Hematopoietic multipotent progenitor cell treated with erythropoietin and hydrocortisone succinate and interleukin-3 and kit ligand, for 6 days (in vitro differentiated cells): Measurements from ENCODE around the gene CNIH3.
"Not testable (repeated sequence)": the region's sequence is repeated elsewhere in the genome, so short reads cannot be mapped to it uniquely, and the experiment has no call there.

ENCODE experiments used
- DNase-seq: peaks from one replicate; pipeline ENCODE4 v3.0.0-alpha.2; 2015

The CNIH3 gene

DNA sequence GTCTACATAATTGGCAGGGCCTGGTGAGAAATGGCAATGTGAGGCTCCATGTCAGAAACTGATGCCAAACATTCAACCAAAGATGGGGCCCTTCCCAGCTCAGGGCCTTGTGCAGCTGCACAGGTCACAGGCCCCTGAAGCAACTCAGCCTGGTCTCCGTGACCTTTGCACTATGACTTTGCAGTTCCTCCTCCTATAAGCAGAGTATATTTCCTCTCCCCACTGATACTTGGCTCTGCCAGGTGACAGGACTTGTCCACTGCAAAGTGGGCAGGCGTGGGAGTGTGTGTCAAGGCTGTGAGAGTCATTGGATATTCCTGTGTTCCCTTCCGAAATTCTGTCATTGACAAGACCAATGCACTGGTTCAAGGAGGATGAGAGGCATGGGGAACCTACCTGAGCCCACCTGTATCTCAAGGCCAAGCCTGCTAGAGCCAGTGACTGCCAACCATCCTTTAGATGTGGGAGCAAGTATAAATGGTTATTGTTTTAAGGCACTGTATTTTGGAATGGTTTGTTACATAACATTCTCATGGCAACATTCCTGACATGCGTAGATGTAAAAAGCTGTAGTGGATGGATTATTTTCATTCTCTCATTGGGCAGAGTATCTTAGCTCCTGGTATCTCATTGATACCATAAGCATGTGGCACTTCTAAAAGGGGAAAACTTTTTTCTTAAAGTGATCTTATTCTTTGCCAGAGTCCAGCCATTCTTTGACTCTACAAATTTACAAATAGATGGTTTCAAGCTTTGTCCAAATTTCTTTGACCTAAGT is 75.2 kb downstream of the CNIH3 start:
- DNase-seq = no peak

DNA sequence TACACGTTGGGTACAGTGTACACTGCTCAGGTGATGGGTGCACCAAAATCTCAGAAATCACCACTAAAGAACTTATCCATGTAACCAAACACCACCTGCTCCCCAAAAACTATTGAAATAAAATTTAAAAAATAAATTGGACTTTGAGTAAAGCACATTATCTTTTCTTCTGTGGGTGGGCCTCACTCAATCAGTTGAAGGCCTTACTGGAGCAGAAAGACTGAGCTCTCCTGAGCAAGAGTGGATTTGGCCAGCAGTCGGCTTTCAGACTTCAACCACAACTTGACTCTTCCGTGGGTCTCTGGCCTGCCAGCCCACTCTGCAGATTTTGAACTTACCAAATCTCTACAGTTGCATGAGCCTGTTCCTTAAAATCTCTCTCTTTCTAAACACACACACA is 78.9 kb downstream of the CNIH3 start:
- DNase-seq = no peak

DNA sequence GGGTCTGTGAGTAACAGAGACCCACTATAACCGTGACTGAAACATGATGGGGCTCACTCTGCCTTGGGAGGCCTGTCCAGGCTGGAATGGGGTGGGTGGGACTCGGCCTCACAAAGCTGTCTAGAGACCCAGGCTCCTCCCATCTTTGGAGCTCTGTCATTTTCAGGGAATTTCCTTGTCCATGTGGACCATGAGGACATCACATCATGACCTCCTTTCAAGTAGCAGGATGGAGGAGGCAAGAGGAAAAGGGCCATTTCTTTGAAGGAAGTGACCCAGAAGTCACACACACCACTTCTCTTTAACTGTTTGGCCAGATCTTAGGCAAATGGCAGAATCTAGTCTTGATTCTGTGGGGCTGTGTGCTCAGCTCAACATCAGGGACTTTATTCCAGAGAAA is 79.9 kb downstream of the CNIH3 start:
- DNase-seq = no peak

DNA sequence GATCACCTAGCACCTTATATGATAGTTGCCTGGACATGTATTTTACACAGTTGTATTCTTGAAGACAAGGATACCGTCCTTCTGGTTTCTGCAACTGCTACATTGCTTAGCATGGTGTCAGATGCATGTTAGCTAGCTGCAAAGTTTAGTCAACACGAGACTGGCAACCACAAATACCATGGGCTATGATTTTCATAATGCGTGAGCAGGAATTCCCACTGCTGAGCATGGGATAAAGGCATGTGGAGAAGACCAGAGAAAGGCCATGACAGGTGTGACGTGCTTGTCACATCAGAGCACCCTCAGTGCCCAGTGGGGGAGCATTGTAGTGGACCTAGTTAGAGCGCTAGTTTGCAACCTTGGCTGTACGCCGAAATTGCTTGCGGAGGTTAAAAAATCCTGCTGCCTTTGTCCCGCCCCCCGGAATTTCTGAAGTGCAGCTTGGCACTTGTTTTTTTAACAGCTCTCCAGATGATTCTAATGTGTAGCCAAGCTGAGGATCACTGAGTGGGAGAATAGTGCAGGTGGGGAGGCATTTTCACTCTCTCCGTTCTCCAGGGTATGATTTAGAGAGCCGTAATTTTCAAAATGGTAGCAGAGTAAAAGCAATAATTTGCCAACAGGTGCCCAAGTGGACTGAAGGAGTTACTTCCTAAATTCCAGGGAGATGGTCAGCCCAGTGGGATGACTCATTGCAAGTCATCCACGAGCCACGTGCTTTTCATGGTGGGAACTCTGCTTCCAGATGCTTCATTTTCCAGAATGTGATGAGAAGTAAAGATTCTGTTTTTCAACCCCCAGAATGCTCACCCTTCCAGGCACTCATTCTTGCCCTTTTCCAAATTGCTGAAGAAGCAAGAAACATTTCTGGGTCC is 81.0 kb downstream of the CNIH3 start:
- no peak for DNase-seq

DNA sequence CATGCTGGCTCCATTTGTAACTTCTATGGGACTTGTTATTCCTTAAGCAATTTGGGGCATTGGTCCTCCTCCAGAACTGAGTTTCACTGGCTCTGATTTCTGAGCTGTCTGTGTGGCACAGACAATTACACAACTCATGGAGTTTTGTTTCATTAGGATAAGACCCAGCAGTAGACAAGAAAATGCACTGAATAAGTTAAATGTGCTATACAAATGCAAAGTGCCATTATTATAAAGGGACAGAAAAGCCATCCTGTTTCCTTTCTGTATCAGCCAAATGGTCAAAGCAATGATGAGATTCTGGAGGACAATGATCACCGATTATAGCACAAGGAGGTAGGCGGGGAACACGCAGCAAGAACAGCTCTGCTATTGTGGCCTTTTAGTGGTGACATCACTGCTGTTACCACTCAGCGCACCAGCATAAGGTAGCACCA is 81.9 kb downstream of the CNIH3 start:
- no peak for DNase-seq

DNA sequence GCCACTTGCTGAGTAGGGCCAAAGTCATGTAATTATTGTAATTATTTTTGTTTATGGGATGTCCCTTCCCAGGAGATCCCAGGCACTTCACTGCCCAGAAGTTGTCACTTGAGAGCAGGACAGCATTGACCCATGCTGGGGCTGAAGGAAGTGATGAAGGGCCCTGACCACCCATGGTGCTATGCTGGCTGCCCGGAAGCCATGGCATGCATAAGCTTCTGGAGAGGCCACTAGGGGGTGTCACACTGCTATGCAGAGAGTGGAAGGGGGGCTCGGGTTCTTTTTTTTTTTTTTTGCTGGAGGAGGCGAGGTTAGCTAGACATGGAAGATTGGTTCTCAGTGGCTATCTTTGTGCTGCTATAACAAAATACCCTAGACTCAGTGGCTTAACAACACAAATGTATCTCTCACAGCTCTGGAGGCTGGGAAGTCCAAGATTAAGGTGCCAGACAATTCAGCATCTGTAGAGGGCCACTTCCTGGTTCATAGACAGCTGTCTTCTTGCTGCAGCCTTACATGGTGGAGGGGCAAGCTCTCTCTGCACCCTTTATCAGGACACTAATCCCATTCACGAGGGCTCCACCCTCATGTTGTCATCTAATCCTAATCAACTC is 84.9 kb downstream of the CNIH3 start:
- DNase-seq = peak; percentile 48

DNA sequence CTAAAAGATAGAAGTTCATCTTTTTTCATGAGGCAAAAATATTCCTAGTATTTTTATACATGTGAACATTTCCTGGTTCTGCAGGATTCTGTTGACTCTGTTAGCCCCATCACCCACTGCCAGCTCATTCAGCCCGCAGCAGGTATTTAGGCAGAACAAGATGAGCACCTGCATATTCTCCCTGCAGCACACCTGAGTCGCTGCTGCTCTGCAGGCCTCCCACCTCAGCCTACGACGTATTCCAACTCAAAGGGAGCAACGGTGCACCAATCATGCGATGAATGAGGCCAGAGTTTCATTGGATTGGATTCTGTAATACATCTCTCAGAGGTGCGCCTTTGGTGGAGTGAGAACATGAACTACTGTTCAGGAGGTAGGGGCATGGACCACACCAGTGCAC is 87.6 kb downstream of the CNIH3 start:
- no peak for DNase-seq

DNA sequence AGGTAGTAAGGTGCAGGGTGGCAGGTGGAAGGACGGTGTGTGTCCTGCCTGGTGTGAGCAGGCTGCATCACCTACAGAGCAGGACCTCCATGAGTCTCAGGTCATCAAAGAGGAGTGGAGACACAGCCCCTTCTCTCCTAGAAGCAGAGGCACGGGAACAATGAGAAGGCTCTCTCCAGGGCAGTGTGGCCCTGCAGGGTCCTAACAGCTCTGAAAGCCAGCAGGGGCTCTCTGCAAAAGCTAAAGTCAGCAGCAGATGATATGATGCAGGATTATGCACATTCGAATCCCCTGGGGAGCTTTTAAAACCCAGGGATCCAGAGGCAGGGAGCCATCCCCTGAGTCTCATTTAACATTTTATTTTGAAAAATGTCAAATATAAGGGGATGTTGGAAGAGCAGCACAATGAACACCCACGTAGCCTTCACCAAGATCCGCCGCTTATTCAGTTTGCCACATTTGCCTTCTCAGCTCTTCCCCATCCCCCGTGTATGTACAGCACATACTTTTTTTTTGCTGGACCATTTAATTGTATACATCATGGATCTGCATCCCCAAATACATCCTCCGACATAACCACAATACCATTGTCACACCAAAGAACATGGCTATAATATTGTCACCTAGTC is 88.1 kb downstream of the CNIH3 start:
- DNase-seq = no peak

DNA sequence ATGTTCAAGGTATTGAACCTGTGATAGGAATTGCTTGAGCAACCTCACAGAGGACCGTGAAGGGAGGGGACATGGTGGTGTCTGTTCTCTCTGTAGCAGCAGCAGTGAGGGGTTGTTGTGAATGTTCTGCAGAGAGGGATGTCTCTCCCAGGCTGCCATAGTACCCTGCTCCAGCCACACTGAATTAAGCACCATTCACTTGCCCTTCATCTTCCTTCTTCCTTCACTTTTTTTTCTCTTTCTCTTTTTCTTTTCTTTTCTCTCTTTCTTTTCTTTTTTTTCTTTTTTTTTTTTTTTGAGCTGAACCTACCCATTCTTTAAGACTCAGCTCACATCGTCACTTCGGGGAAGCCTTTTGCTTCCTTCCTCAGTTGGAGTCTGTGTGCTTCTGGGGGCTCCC is 89.5 kb downstream of the CNIH3 start:
- no peak for DNase-seq

DNA sequence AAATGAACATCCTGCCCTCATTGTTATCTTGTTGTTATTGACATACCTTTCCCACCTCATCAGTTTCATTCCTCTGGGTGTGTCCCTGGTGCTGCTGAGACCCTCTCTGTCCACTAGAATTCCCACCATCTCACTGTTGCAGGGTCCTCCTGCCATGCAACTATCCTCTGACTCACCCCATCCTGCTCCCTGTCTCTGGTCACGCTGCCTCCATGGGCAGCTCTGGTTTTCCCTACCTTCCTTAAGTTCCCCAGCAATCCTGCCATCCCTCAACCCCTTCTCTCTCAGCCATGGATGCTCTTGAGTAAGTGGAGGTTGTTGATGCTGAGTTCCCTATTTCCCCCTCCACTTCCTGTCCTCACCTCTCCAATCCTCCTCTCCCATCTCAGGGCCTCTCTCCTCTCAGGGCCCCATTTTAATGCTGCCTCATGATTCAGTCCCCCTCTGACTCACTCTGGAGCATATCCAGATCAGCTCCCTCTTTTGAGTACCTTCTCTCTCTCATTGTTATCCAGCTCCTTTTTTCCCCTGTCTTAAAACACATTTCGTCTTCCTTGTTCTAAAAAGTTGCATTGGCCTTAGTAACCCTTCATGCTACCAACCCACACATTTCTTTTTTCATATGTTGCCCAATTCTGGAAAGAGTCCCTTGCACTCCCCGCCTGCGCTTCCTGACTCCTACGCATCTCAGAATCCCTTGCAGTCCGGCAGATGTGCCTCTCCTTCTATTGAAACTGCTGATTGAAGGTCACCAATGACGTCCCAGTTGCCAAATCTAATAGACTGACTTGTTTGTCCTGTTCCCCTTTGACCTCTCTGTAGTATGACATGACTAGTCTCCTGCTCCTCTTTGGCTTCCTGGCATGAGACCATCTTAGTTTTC is 92.0 kb downstream of the CNIH3 start:
- no peak for DNase-seq

DNA sequence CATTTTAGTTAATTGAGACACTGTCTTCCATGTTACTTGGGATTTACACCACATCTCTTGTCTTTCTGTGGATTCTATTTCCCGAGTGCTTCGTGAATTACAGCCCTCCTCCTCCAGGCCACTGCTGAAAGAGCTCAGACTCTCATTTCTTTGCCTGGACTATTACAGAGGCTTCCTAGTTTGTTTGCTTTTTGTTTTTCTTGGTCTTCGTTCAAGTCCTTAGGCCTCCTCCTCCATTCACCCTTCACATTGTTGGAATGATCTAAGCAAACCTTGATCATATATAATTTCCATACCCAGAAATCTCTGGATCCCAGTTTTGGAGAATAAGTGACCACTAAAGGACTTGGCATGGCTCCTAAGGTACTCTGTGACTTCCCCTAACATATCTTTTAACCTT is 94.1 kb downstream of the CNIH3 start:
- DNase-seq = no peak

DNA sequence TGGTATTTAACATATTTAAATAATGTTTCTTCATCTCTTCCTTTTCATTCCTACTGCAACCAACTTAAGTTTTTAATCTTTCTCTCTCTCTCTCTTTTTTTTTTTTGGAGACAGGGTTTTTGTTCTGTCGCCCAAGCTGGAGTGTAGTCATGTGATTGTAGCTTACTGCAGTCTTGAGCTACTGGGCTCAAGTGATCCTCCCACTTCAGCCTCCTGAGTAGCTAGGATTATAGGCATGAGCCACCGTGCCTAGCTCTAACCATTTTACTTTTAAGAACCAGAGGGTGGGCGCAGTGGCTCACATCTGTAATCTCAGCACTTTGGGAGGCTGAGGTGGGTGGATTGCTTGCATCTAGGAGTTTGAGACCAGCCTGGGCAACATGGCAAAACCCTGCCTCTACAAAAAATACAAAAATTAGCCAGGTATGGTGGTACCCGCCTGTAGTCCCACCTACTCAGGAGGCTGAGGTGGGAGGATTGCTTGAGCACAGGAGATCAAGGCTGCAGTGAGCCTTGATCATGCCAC is 95.2 kb downstream of the CNIH3 start:
- not testable (repeated sequence) for DNase-seq

DNA sequence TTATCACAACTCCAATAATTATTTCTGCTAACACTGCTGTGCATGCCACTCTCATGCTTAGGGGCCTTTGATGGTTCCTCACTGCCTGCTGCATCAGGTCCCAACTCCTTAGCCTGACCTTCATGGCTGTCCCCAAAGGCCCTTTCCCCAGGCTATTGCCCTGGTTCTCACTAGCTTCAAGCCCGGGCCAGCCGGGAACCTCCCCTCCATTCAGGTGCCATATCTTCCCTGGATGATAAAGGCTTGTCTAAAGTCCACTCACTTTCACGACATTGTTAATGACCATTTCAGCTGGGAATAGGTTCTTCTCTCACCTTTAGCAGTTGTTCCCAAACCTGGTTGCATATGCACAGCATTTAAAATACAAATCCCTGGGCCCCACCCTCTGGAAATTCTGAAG is 95.8 kb downstream of the CNIH3 start:
- DNase-seq = no peak

DNA sequence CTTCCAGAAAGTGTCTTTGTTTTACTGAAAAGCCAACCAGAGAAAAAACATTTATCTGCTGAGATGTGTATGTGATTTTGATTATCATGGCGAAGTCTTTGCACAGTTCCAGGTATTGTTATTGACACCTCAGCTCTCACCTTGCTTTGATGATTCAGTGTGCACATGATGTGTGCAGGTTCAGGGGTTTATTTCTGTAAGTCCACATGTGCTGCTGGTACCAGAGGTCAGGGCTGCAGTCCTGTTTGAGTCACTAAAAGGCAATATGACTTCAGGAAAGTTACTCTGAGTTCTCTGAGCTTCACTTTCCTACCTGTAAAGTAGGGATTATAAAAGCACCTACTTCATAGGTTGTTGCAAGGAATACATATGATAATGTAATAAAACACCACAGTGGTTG is 97.1 kb downstream of the CNIH3 start:
- no peak for DNase-seq

DNA sequence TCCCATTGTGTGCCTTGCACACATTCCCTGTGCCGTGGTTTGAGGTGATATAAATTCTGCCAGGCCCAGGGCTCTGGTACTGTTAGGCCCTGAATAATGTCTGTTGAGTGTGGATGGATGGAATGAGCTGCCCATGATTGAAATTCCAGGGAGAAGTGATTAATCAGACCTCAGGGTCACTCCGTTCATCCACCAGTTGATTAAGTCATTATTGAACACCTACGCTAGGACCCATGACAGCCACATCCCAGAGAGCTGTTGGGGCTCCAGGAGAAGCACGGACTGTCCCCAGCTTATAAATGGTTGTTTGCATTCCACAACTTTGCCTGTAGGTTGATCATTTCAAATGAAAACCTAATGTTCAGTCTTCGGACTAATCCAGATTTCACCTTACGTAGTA is 98.4 kb downstream of the CNIH3 start:
- no peak for DNase-seq

DNA sequence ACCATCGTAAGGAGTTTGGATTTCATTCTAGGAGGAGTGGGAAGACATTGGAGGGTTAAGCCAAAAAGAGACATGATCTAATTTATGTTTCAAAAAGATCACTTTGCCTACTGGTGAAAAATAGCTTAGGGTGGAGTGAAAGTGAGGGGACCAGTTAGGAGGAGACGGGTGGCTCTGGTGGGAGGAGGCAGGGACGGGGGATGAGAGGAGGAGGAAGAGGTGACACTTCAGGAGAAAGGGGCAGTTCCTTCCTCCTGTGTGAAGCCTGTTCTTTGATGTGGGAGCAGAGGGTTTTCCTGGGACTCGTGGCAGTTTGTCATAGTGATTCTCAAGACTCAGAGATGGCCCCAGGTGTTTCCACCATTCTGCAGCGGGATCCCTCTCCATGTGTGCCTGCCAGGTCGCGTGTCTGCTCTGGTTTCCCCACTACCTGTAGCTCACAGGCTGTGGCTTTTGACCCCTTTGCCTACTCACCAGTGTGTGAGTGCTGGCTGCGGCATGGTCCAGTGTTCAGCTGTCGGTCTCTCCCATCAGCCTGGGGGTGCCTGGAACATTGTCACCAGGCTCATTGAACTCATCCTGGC is 102.4 kb downstream of the CNIH3 start:
- no peak for DNase-seq

DNA sequence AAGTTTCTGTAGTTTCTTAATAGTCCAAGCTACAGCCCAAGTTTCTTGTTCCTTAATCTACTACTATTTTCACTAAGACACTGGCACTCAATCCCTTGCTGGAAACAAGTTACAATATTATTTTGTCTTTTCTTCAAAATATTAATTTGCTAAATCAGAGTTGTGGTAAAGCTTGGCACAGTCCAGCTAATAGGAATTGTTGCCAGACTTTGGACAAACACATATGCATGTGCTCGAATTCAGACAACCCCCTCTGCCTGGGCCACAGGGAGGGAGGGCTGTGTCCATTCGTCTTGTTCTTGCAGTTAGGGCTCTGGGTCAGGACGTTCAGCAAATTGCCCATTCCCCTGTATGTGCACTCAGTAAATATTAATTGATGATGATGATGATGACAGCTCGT is 103.6 kb downstream of the CNIH3 start:
- DNase-seq = no peak

DNA sequence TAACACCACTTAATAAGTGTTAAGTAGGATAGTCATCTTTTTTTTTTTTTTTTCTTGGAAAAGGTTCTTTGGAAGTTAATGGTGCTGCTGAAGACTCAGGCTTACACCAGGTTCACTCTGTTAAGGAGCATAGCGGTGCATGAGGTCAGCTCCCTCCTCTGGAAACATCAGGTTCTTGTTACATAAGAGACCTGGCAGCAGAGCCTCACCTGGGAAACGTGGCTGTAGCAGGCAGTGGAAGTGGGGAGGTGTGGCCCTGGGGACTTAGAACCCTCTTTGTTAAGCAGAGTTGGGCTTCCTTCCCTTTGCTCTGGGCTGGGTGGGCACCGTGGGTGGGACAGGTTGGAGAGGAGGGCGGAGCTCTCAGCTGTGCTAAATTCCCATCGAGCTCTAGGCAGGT is 104.1 kb downstream of the CNIH3 start:
- DNase-seq = no peak

DNA sequence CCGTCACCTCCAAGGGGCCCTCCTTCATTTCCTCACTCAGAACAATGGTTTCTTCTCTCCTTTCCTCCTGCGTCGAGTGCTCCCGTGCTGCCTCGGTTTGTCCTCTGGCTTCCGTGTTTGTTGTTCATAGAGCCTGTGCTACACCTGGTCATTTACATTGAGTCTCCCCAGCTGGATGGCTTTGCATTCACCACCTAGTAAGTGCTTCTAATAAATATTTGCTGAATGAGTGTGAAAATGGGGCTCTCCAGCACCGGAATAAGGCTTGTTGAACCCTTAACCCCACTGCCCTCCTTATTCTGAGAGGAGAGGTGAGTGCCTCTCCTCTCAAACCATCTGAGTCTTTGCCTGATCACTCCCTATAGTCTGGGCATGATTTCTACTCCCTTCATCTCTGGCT is 104.9 kb downstream of the CNIH3 start:
- no peak for DNase-seq

DNA sequence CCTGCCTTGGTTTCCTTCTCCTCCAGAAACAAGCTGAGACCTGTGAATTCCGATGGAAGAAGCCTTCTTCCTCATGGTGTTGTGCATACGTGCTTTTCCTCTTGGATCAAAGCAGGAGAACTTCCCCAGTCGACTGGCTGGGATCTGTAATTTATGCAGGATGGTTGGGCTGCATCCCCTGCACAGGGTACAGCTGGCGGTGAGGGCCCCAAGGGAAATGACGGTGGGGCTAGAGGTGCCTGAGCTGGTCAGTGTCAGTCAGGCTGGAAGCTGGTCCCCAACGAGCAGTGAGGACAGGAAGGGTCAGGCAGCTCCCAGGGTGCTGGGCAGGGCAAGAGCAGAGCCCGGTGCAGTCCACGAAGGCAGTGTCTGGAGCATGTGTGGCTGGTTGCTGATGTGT is 106.7 kb downstream of the CNIH3 start:
- DNase-seq = no peak

DNA sequence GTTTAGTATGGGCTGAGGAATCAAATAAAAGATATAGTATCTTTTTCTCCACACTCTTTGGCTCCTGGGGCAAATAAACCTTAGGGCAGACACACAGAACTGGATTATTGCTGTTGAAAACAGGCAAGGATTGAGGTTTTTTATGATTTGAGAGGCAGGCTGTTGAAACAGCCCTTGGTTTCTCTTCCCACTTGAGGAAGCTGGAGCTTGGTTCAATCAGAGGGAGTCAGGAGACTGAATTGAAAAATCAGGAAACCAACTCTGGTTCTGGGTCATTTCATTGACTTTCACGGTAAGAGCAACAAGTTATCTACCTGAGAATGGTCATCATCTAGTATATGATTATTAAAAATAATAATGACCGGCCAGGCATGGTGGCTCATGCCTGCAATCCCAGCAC is 108.4 kb downstream of the CNIH3 start:
- DNase-seq = no peak
